SH-SY5Y (cell line): ENCODE results near the gene JAM3.

Experiments used
- GATA2 ChIP-seq: IDR thresholded peaks from 2 replicates; pipeline ENCODE4 v1.6.1; 2011; ENCODE audit warnings: mild to moderate bottlenecking, low read depth, low read length
- GATA3 ChIP-seq: IDR thresholded peaks from 2 replicates; pipeline ENCODE4 v1.6.1; 2011; ENCODE audit warnings: low read depth, mild to moderate bottlenecking, low read length, moderate library complexity

DNA sequence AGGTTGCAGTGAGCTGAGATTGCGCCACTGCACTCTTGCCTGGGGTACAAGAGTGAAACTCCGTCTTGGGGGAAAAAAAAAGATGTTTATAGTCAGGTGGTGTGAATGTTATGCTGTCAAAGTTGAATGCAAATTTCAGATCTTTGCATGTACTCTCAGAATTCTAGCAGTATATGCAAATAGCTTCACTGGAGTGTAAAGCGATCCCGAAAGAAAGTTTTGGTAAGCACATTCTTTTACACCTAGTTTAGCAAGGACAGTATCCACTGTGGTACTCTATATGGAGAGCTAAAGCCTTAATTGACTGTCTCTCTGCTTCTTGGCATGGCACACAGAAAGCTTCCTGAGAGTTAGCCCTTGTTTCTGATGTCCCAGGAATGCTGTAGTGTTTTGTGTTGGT, 4.0 kb downstream of the JAM3 start:
- TF ChIP-seq GATA3 (no peak), GATA2 (no peak)
